ENCODE results near the gene PFN3. TPM values are rescaled to one million over a fixed set of nuclear protein-coding genes. Genes with fewer than 3 reads are reported as not detected.

Gene PFN3
- total and polyA plus RNA-seq, 12 donors, result not detected

- Histone ChIP-seq H3K4me1 (replicated peaks in 1 of 2) (no peaks in the 10 kb centered on the region), H3K36me3 (replicated peaks in 1 of 2) (no peaks in the 10 kb centered on the region), H3K27me3 (peaks cover 3% of the 10 kb centered on the region), H3K9me3 (replicated peaks in 1 of 3) (no peaks in the 10 kb centered on the region), H3K27ac (no peak overlapping the region), H3K4me3 (no peak overlapping the region)
- peak in 2 of 7 donors; percentile 27 to 29 for DNase-seq
- TF ChIP-seq CTCF (IDR thresholded peaks at IDR 0.05) (no peak), POLR2A (IDR thresholded peaks at IDR 0.05) (no peak)
- intact Hi-C loops (cut with DNase I), result loop anchor here (5.0 to 10.0 kb wide), 3 partner anchors 68 to 113 kb away; partner anchors contain the start of gene MXD3 (in 1 of the 2)
- WGBS, 4 donors, result 38 to 47% (median 45%) methylated on average over 15 to 21 of the region's 21 CpGs
These were observed 11.0 kb downstream of the PFN3 start for GRCh38 chr5:177389241-177390169.

- Histone ChIP-seq H3K9me3 (replicated peaks in 1 of 3) (no peaks in the 10 kb centered on the region), H3K27me3 (peaks cover 4% of the 10 kb centered on the region), H3K36me3 (replicated peaks in 1 of 2) (no peaks in the 10 kb centered on the region), H3K27ac (no peak overlapping the region), H3K4me3 (no peak overlapping the region), H3K4me1 (replicated peaks in 1 of 2) (no peaks in the 10 kb centered on the region)
- 86 to 90% (median 86%) methylated on average over 8 to 10 of the region's 10 CpGs for WGBS, 4 donors
- intact Hi-C loops (cut with DNase I), result loop anchor here in 1 of 2 donors (10.0 kb wide), 1 partner anchor 74 kb away; the partner anchor contains the start of gene MXD3
- DNase-seq, result no peak
- TF ChIP-seq POLR2A (IDR thresholded peaks at IDR 0.05) (no peak), CTCF (IDR thresholded peaks at IDR 0.05) (no peak)
These were observed 11.9 kb downstream of the PFN3 start for GRCh38 chr5:177388521-177389052.

GRCh38 chr5:177387405-177387804 lies 13.1 kb downstream of the PFN3 start:
- no peak for TF ChIP-seq CTCF (IDR thresholded peaks at IDR 0.05)
- TF ChIP-seq POLR2A (IDR thresholded peaks at IDR 0.05), result no peak
- 54 to 78% (median 75%) methylated on average over 9 to 14 of the region's 14 CpGs for WGBS, 4 donors
- H3K36me3 ChIP-seq (replicated peaks in 1 of 2), result no peaks in the 10 kb centered on the region
- H3K9me3 ChIP-seq (replicated peaks in 1 of 3), result no peaks in the 10 kb centered on the region
- no peak overlapping the region for H3K4me3 ChIP-seq
- H3K27ac ChIP-seq, result no peak overlapping the region
- H3K27me3 ChIP-seq, result peaks cover 11% of the 10 kb centered on the region
- no peaks in the 10 kb centered on the region for H3K4me1 ChIP-seq (replicated peaks in 1 of 2)
- intact Hi-C loops (cut with DNase I), result loop anchor here in 1 of 2 donors (10.0 kb wide), 1 partner anchor 73 kb away; the partner anchor contains the start of gene MXD3
- no peak for DNase-seq

GRCh38 chr5:177386542-177386941 lies 13.9 kb downstream of the PFN3 start:
- H3K27me3 ChIP-seq, result peaks cover 12% of the 10 kb centered on the region
- TF ChIP-seq POLR2A (IDR thresholded peaks at IDR 0.05), result no peak
- no peak for TF ChIP-seq CTCF (IDR thresholded peaks at IDR 0.05)
- H3K4me1 ChIP-seq (replicated peaks in 1 of 2), result no peaks in the 10 kb centered on the region
- no peak overlapping the region for H3K27ac ChIP-seq
- WGBS, 4 donors, result 75 to 84% (median 82%) methylated on average over 7 to 8 of the region's 8 CpGs
- intact Hi-C loops (cut with DNase I), result loop anchor here in 1 of 2 donors (10.0 kb wide), 1 partner anchor 72 kb away; the partner anchor contains the start of gene MXD3
- no peak for DNase-seq
- no peak overlapping the region for H3K4me3 ChIP-seq
- no peaks in the 10 kb centered on the region for H3K9me3 ChIP-seq (replicated peaks in 1 of 3)
- H3K36me3 ChIP-seq (replicated peaks in 1 of 2), result no peaks in the 10 kb centered on the region

Measured in adrenal gland (tissue), 12 donors.